Measurements from ENCODE around the gene C12orf56.

- TF ChIP-seq PPARA (CRISPR knock-in tag; IDR thresholded peaks at IDR 0.05; ENCODE audit: borderline replicate concordance) = no peak
- no peak for TF ChIP-seq GLIS3 (CRISPR knock-in tag; IDR thresholded peaks at IDR 0.05)
- no peak for TF ChIP-seq ESRRG (CRISPR knock-in tag; IDR thresholded peaks at IDR 0.05)
- TF ChIP-seq TOX (CRISPR knock-in tag; IDR thresholded peaks at IDR 0.05; ENCODE audit: borderline replicate concordance) = no peak
- no peak for TF ChIP-seq PATZ1 (CRISPR knock-in tag; IDR thresholded peaks at IDR 0.05; ENCODE audit: borderline replicate concordance)
Measured at GRCh38 chr12:64237382-64237781, 153.2 kb downstream of the C12orf56 start.
